Prostate gland (tissue), 2 donors: Measurements from ENCODE around the gene ENTPD1.

ENCODE experiments used
- POLR2A ChIP-seq: fragments of 450-650 bp; IDR thresholded peaks from one replicate; pipeline ENCODE4 v1.6.1; 2016; ENCODE audit warnings: antibody characterized with exemption, mild to moderate bottlenecking
- TF ChIP-seq, protein P1 (sequence below), 4 experiments: fragments of 200-600 bp in 2 of 4; fragments of 450-650 bp in 2 of 4; sonication (generic) in 2 of 4; IDR thresholded peaks; 1 replicate in 3 of 4; 2 replicates in 1 of 4; pipeline ENCODE4 v1.5.1; 2016 to 2019; ENCODE audit warnings: antibody characterized with exemption in 4 of 4, mild to moderate bottlenecking in 2 of 4, moderate library complexity in 2 of 4

DNA sequence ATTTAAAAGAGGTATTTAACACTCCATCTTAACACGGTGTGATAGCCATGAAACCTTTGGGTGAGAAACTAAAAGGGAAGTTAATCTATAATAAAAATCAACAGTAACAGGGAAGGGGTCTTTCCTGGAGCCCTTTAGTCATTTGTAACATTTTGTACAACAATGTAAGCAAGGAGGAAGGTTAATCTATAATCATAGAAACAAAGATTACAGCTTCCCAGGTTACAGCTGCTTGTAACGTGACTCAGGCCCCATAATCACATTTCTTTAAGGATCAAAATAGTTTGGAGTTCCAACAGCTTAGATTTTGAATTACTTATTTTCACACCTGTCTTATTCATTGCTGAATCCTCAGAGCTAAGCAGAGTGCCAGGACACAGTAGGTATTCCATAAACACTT is 133.9 kb downstream of the ENTPD1 start:
- TF ChIP-seq POLR2A: no peak
- TF ChIP-seq, protein P1, sequence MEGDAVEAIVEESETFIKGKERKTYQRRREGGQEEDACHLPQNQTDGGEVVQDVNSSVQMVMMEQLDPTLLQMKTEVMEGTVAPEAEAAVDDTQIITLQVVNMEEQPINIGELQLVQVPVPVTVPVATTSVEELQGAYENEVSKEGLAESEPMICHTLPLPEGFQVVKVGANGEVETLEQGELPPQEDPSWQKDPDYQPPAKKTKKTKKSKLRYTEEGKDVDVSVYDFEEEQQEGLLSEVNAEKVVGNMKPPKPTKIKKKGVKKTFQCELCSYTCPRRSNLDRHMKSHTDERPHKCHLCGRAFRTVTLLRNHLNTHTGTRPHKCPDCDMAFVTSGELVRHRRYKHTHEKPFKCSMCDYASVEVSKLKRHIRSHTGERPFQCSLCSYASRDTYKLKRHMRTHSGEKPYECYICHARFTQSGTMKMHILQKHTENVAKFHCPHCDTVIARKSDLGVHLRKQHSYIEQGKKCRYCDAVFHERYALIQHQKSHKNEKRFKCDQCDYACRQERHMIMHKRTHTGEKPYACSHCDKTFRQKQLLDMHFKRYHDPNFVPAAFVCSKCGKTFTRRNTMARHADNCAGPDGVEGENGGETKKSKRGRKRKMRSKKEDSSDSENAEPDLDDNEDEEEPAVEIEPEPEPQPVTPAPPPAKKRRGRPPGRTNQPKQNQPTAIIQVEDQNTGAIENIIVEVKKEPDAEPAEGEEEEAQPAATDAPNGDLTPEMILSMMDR (IDR thresholded peaks at IDR 0.05): no peak
